GM20000 (cell line): ENCODE measurements around the gene LFNG.
A peak's percentile ranks its signal among the peaks of the same experiment; 100 is the strongest.

Source experiments
- DNase-seq: peaks from one replicate; pipeline ENCODE4 v3.0.0; 2012; ENCODE audit warnings: low spot score
- TF ChIP-seq, protein P1 (sequence below): IDR thresholded peaks from 2 replicates; pipeline ENCODE4 v1.5.1; 2012; ENCODE audit warnings: mild to moderate bottlenecking, control low read depth; ENCODE audit errors: extremely low read depth, missing control alignments

Gene LFNG

DNA sequence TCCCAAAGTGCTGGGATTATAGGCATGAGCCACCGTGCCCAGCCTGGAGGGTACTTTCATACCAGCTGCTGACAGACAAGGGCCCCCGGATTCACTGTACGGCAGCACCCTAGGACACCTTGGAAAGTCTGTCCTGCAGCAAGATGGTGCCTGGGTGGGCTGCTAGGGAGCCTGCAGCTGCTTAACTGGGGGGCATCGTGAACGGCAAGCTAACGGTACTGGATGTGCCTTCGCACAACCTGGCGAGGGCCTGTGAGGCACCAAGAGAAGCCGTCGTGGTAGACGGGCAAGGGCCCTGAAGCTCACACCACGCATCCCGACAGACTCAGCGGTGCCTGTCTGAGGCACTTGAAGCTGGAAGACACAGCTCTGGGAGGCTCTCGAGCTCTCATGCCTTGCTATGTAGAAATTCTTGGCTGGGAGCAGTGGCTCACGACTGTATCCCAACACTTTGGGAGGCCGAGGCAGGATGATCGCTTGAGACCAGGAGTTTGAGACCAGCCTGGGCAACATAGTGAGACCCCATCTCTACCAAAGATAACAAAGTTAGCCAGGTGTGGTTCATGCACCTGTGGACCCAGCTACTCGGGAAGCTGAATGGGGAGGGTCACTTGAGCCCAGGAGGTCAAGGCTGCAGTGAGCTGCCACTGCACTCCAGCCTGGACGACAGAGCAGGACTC, 26.3 kb downstream of the LFNG start:
- TF ChIP-seq, protein P1, sequence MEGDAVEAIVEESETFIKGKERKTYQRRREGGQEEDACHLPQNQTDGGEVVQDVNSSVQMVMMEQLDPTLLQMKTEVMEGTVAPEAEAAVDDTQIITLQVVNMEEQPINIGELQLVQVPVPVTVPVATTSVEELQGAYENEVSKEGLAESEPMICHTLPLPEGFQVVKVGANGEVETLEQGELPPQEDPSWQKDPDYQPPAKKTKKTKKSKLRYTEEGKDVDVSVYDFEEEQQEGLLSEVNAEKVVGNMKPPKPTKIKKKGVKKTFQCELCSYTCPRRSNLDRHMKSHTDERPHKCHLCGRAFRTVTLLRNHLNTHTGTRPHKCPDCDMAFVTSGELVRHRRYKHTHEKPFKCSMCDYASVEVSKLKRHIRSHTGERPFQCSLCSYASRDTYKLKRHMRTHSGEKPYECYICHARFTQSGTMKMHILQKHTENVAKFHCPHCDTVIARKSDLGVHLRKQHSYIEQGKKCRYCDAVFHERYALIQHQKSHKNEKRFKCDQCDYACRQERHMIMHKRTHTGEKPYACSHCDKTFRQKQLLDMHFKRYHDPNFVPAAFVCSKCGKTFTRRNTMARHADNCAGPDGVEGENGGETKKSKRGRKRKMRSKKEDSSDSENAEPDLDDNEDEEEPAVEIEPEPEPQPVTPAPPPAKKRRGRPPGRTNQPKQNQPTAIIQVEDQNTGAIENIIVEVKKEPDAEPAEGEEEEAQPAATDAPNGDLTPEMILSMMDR = no peak
- no peak for DNase-seq

DNA sequence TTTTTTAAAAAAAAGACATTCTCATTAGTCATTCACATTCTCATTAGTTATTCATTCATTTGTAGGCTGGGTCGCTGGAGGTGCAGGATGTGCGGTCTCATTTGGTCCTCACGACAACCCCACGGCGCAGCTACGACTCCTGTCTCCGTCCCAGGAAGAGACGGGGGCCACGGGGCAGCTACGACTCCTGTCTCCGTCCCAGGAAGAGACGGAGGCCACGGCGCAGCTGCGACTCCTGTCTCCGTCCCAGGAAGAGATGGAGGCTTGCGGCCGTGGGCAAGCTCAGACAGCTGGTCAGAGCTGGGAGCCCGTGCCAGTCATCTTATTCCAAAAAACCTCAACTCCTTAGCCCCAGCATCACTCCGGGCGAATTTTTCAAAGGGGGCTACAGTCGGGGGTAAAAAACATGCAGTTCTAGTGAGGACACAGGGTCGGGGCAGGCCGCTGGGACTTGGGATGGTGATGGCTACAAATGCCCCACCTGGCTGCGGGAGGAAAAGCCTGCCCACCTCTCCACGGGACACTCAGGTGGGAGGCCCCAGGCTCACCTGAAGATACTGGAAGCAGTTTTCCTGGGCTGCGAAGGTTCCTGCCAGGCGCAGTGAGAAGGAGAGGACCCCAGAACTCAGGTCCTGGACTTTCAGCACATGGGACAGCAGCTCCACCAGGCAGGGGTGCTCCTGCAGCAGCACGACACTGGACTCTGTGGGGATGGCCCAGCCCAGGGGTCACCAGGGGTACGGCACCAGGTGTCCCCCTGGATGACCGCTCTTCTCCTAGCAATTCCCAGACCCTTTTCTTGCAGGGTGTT, 27.4 kb downstream of the LFNG start:
- DNase-seq = no peak
- TF ChIP-seq, protein P1 = no peak

DNA sequence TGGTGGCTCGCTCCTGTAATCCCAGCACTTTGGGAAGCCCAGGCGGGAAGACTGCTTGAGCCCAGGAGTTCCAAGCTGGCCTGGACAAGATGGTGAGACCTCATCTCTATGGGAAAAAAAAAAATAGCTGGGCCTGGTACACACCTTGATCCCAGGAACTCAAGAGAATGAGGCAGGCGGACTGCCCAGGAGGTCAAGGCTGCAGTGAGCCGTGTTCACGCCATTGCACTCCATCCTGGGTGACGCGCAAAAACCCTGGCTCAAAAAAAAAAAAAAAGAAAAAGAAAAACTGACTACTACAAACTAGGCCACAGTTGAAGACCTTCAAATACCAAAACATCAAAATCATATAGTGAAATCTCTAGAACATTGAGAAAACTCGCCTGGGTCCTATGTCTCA, 31.8 kb downstream of the LFNG start:
- DNase-seq = no peak
- TF ChIP-seq, protein P1 = no peak

DNA sequence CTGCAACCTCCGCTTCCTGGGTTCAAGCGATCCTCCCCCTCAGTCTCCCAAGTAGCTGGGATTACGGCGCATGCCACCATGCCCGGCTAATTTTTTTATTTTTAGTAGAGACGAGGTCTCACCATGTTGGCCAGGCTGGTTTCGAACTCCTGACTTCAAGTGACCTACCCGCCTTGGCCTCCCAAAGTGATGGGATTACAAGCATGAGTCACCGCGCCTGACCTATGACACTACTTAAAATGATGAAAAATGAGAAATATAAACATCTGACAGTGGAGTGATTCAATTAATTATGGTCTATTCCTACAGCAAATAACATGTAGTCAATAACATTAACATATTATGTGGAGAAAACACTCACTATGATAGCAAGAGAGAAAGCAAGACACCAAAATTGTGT, 33.5 kb downstream of the LFNG start:
- TF ChIP-seq, protein P1 = no peak
- DNase-seq = no peak

DNA sequence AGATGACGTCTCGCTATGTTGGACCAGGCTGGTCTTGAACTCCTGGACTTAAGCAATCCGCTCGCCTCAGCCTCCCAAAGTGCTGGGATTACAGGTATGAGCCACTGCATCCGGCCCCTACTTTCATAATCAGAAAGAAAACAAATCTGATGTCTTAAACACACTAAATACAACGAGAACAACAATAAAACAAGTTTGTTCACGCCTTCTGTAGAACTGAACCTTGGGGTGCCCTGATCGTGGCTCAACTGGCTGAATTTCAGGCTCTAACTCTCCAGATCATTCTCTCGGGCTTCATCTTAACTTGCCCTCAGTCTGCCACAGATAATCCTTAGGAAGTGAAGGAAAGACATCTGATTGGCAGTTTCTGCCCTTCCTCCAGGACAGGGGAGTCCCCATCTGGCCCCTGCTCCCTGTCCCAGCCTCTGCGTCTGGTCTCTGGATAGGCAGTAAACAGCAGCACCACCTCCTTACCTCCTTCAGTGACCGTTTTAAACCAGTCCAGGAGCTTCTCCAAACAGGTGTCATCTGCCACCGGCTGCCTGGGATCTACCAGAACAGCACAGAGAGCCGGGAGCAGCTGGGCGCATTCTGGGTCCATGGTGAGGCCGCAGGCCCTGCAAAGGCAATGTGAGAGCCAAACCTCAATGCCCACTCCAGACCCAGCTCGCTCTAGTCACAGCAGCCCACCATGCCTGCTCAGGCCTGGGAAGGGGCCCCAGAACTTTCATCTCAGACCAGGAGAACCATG, 34.4 kb downstream of the LFNG start:
- TF ChIP-seq, protein P1 = no peak
- DNase-seq = no peak

DNA sequence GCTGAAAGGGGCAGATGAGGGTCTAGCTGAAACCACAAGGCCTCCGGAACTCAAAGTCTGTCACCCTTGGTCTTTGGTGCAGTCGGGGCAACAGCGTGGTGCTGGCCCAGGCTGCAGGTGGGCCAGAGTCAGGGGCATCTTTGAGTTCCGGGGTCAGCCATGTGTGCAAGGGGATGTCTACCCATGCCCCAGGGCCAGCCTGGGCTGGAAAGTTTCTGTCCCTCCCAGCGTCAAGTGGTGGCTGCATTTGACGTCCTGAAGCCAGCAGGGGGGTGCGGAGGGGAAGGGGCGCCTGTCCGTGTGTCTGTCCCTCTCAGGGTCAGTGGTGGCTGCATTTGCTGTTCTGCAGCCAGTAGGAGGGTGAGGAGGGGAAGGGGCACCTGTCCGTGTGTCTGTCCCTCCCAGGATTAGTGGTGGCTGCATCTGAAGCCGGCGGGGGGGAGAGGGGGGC, 35.1 kb downstream of the LFNG start:
- peak; percentile 49 for DNase-seq
- TF ChIP-seq, protein P1 = no peak
